HEK293 (cell line): ENCODE data around the gene C5orf63.
"Not testable (repeated sequence)": the region's sequence is repeated elsewhere in the genome, so short reads cannot be mapped to it uniquely, and the experiment has no call there.

Experiments used
- CTCF ChIA-PET: fragments of 350-600 bp; formaldehyde crosslinking; extraction: SDS; loops from one replicate; lab custom pipeline; 2021; ENCODE audit warnings: antibody characterized with exemption; lab: Yijun Ruan, JAX
- POLR2A ChIA-PET: fragments of 300-600 bp; formaldehyde crosslinking; extraction: SDS; loops from one replicate; lab custom pipeline; 2020; ENCODE audit warnings: antibody characterized with exemption, inconsistent platforms; lab: Yijun Ruan, JAX
- H3K27ac ChIP-seq: fragments of 200-500 bp; sonication (Bioruptor generic); 2 replicates; pipeline ENCODE4 v1.5.1; 2014; ENCODE audit warnings: low read depth, low read length, control low read depth, inconsistent platforms; ENCODE audit errors: extremely low read depth
- H3K36me3 ChIP-seq, 2 experiments: fragments of 200-500 bp in 1 of 2; sonication (Bioruptor generic) in 1 of 2; 1 replicate in 1 of 2; 2 replicates in 1 of 2; pipeline ENCODE4 v1.5.1; 2014 to 2017; ENCODE audit warnings: inconsistent platforms in 2 of 2, low read length in 2 of 2; ENCODE audit not compliant: control insufficient read depth in 2 of 2, insufficient read depth in 1 of 2
- H3K4me1 ChIP-seq: fragments of 200-500 bp; sonication (Bioruptor generic); 2 replicates; pipeline ENCODE4 v1.5.1; 2014; ENCODE audit warnings: mild to moderate bottlenecking, low read length, inconsistent platforms; ENCODE audit not compliant: control insufficient read depth, insufficient read depth
- H3K4me3 ChIP-seq: 2 replicates; pipeline ENCODE4 v1.5.1; 2011; ENCODE audit warnings: low read depth, mild to moderate bottlenecking, control low read depth, low read length, moderate library complexity
- H3K9me3 ChIP-seq: fragments of 200-500 bp; sonication (Bioruptor generic); 2 replicates; pipeline ENCODE4 v1.5.1; 2014; ENCODE audit warnings: low read depth, low read length, inconsistent platforms; ENCODE audit not compliant: control insufficient read depth, insufficient read depth
- GFI1B ChIP-seq: fragments of 450-650 bp; formaldehyde crosslinking; IDR thresholded peaks from 2 replicates; pipeline ENCODE4 v1.5.1; 2016; ENCODE audit warnings: missing biosample characterization, missing genetic modification characterization
- KLF8 ChIP-seq: fragments of 450-650 bp; formaldehyde crosslinking; IDR thresholded peaks from 2 replicates; pipeline ENCODE4 v1.5.1; 2016; ENCODE audit warnings: missing biosample characterization, missing genetic modification characterization
- MEIS1 ChIP-seq: sonication (generic); formaldehyde crosslinking; IDR thresholded peaks from 2 replicates; pipeline ENCODE4 v1.8.1; 2022; ENCODE audit warnings: missing genetic modification reagents, mild to moderate bottlenecking, borderline replicate concordance
- RBAK ChIP-seq: fragments of 450-650 bp; formaldehyde crosslinking; IDR thresholded peaks from 2 replicates; pipeline ENCODE4 v1.5.1; 2016; ENCODE audit warnings: missing biosample characterization, missing genetic modification characterization
- SALL2 ChIP-seq: fragments of 450-650 bp; formaldehyde crosslinking; IDR thresholded peaks from 2 replicates; pipeline ENCODE4 v1.5.0; 2017; ENCODE audit warnings: missing biosample characterization, mild to moderate bottlenecking, missing genetic modification characterization, borderline replicate concordance
- ZFHX2 ChIP-seq: fragments of 450-650 bp; formaldehyde crosslinking; conservative IDR thresholded peaks from 2 replicates; pipeline ENCODE4 v1.5.1; 2016; ENCODE audit warnings: missing biosample characterization, missing genetic modification characterization
- ZNF146 ChIP-seq: fragments of 450-650 bp; formaldehyde crosslinking; IDR thresholded peaks from 2 replicates; pipeline ENCODE4 v1.5.1; 2016; ENCODE audit warnings: missing biosample characterization, missing genetic modification characterization
- ZNF202 ChIP-seq: fragments of 450-650 bp; formaldehyde crosslinking; IDR thresholded peaks from 2 replicates; pipeline ENCODE4 v1.5.1; 2016; ENCODE audit warnings: missing biosample characterization, missing genetic modification characterization, borderline replicate concordance
- ZNF221 ChIP-seq: fragments of 450-650 bp; formaldehyde crosslinking; IDR thresholded peaks from 2 replicates; pipeline ENCODE4 v1.5.1; 2017; ENCODE audit warnings: missing biosample characterization, missing genetic modification characterization, borderline replicate concordance
- ZNF416 ChIP-seq: fragments of 450-650 bp; formaldehyde crosslinking; IDR thresholded peaks from 2 replicates; pipeline ENCODE4 v1.5.1; 2016; ENCODE audit warnings: missing biosample characterization, missing genetic modification characterization
- ZNF548 ChIP-seq: fragments of 450-650 bp; formaldehyde crosslinking; IDR thresholded peaks from 2 replicates; pipeline ENCODE4 v1.5.1; 2016; ENCODE audit warnings: missing biosample characterization, missing genetic modification characterization
- TF ChIP-seq, protein P1 (sequence below): fragments of 450-650 bp; formaldehyde crosslinking; IDR thresholded peaks from 2 replicates; pipeline ENCODE4 v1.5.1; 2016; ENCODE audit warnings: missing biosample characterization, missing genetic modification characterization
- TF ChIP-seq, protein P2 (sequence below): fragments of 450-650 bp; formaldehyde crosslinking; optimal IDR thresholded peaks from 2 replicates; pipeline ENCODE3; 2016; ENCODE audit warnings: missing biosample characterization, mild to moderate bottlenecking, missing genetic modification characterization
- TF ChIP-seq, protein P3 (sequence below): fragments of 450-650 bp; formaldehyde crosslinking; IDR thresholded peaks from 2 replicates; pipeline ENCODE4 v1.5.1; 2016; ENCODE audit warnings: missing biosample characterization, missing genetic modification characterization
- TF ChIP-seq, protein P4 (sequence below): fragments of 450-650 bp; IDR thresholded peaks from 2 replicates; pipeline ENCODE4 v1.5.1; 2018; ENCODE audit warnings: missing biosample characterization, missing genetic modification characterization

Gene C5orf63

DNA sequence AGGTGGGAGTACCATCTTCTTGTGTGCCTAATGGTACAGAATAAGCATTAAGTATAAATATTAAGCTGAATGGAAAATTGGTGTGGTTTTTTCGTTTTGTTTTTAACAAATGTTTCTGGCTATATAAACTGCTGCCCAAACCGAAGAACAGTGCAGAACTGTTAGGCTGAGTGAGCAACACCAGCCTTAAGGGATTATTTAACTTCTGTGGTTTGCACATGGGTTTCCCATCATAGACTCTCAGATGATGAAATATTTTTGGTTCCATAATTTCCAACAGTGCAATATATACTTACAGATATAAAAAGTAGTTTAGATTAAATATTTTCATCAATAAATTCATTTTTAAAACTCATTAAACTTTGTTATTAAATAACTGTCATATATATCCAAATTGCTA, 16.4 kb downstream of the C5orf63 start (continued):
- TF ChIP-seq, protein P1, sequence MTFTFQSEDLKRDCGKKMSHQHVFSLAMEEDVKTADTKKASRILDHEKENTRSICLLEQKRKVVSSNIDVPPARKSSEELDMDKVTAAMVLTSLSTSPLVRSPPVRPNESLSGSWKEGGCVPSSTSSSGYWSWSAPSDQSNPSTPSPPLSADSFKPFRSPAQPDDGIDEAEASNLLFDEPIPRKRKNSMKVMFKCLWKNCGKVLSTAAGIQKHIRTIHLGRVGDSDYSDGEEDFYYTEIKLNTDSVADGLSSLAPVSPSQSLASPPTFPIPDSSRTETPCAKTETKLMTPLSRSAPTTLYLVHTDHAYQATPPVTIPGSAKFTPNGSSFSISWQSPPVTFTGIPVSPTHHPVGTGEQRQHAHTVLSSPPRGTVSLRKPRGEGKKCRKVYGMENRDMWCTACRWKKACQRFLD (tag by site-specific recombination), result no peak
- no peak for TF ChIP-seq SALL2
- TF ChIP-seq MEIS1, result no peak
- TF ChIP-seq, all 188 proteins: peak for 0

DNA sequence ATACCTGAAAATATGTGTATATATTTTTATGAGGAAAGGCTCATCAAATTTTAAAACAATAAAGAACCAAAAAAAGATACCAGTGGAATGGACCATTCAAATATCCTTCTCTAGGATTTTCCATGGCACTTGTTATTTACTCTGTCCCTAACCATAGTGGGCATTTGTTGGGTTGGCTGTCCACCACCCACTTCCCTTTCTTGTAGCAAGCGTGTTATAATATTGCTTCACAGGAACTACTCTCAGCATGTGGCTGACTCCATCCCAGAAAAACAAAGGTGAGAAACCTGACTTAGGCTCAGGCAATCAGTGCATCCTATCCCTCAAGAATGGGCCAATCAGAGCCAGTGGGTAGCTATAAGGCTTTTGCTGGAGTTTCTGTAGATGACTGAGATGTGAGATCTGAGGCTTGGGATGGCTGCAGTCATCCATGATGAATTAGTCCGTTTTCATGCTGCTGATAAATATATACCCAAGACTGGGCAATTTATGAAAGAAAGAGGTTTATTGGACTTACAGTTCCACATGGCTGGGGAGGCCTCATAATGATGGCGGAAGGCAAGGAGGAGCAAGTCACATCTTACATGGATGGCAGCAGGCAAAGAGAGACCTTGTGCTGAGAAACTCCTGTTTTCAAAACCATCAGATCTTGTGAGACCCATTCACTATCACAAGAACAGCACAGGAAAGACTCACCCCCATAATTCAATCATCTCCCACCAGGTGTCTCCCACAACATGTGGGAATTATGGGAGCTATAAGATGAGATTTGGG, 17.2 kb downstream of the C5orf63 start:
- CTCF ChIA-PET, result interaction anchor here (0.6 to 1.3 kb wide), 4 partner anchors 9 to 380 kb away, joined by 3 to 4 read pairs (median 3); no protein-coding TSS in a partner anchor
- POLR2A ChIA-PET, result no interaction called here
- TF ChIP-seq, protein P2, sequence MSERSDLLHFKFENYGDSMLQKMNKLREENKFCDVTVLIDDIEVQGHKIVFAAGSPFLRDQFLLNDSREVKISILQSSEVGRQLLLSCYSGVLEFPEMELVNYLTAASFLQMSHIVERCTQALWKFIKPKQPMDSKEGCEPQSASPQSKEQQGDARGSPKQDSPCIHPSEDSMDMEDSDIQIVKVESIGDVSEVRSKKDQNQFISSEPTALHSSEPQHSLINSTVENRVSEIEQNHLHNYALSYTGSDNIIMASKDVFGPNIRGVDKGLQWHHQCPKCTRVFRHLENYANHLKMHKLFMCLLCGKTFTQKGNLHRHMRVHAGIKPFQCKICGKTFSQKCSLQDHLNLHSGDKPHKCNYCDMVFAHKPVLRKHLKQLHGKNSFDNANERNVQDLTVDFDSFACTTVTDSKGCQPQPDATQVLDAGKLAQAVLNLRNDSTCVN (tag by site-specific recombination), result no peak
- no peak for TF ChIP-seq RBAK
- H3K4me1 ChIP-seq, result no peaks in the 10 kb centered on the region
- H3K27ac ChIP-seq, result no peak overlapping the region
- H3K9me3 ChIP-seq, result no peaks in the 10 kb centered on the region
- H3K36me3 ChIP-seq, result peaks cover 0 to 21% of the 10 kb centered on the region in 2 experiments; a peak in 1 of 3 replicates
- no peak overlapping the region for H3K4me3 ChIP-seq

DNA sequence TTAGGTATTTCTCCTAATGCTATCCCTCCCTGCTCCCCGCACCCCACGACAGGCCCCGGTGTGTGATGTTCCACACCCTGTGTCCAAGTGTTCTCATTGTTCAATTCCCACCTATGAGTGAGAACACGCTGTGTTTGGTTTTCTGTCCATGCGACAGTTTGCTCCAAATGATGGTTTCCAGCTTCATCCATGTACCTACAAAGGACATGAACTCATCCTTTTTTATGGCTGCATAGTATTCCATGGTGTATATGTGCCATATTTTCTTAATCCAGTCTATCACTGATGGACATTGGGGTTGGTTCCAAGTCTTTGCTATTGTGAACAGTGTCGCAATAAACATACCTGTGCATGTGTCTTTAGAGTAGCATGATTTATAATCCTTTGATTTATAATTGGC, 19.8 kb downstream of the C5orf63 start:
- H3K4me1 ChIP-seq, H3K4me3 ChIP-seq, CTCF ChIA-PET, H3K9me3 ChIP-seq, POLR2A ChIA-PET, H3K27ac ChIP-seq: not testable (repeated sequence)
- H3K36me3 ChIP-seq, result peaks cover 0 to 21% of the 10 kb centered on the region in 2 experiments; a peak in 1 of 3 replicates
- peak; percentile 88 for TF ChIP-seq ZNF146
- TF ChIP-seq, protein P3, sequence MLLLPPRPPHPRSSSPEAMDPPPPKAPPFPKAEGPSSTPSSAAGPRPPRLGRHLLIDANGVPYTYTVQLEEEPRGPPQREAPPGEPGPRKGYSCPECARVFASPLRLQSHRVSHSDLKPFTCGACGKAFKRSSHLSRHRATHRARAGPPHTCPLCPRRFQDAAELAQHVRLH (tag by site-specific recombination), result peak; percentile 40; the same call in 1 of the 2 replicates

DNA sequence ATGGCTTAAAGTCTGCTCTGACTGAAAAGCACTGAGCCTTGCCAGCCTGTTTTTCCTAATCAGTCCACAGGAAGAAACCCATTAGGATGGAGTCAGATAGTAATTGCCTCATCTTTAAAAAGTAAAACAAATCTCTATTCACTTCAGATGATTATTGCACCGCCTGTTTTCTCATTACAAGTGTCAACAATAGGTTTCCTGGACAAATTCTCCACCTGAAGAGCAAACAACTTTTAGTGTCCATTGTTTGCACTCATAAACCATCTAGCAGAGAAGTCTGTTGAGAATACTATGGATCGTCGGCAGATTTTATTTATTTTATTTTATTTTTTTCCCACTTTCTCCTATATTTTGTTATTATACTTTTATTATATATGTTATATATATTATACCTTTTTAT, 20.3 kb downstream of the C5orf63 start:
- H3K36me3 ChIP-seq, result peaks cover 0 to 19% of the 10 kb centered on the region in 2 experiments; a peak in 1 of 3 replicates
- TF ChIP-seq, protein P3 (tag by site-specific recombination), result no peak
- no peak for TF ChIP-seq ZFHX2 (tag by site-specific recombination)
- no peak for TF ChIP-seq ZNF221 (tag by site-specific recombination)
- TF ChIP-seq ZNF548 (tag by site-specific recombination), result no peak
- TF ChIP-seq GFI1B (tag by site-specific recombination), result no peak
- TF ChIP-seq KLF8, result no peak
- TF ChIP-seq ZNF416 (tag by site-specific recombination), result no peak
- TF ChIP-seq, protein P4, sequence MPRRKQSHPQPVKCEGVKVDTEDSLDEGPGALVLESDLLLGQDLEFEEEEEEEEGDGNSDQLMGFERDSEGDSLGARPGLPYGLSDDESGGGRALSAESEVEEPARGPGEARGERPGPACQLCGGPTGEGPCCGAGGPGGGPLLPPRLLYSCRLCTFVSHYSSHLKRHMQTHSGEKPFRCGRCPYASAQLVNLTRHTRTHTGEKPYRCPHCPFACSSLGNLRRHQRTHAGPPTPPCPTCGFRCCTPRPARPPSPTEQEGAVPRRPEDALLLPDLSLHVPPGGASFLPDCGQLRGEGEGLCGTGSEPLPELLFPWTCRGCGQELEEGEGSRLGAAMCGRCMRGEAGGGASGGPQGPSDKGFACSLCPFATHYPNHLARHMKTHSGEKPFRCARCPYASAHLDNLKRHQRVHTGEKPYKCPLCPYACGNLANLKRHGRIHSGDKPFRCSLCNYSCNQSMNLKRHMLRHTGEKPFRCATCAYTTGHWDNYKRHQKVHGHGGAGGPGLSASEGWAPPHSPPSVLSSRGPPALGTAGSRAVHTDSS (tag by site-specific recombination), result no peak
- no peak for TF ChIP-seq ZNF202 (tag by site-specific recombination)
- H3K27ac ChIP-seq, result no peak overlapping the region
- POLR2A ChIA-PET, result no interaction called here
- no peaks in the 10 kb centered on the region for H3K4me1 ChIP-seq
- CTCF ChIA-PET, result no interaction called here
- H3K9me3 ChIP-seq, result no peaks in the 10 kb centered on the region
- H3K4me3 ChIP-seq, result no peak overlapping the region
